Osteoblast (primary cell): ENCODE results near the gene SLC39A1. TPM values are rescaled to one million over a fixed set of nuclear protein-coding genes. Genes with fewer than 3 reads are reported as not detected.
"Not testable (repeated sequence)": the region's sequence is repeated elsewhere in the genome, so short reads cannot be mapped to it uniquely, and the experiment has no call there.

Experiments
- DNase-seq: peaks from one replicate; pipeline ENCODE4 v3.0.0; 2011; ENCODE audit warnings: low spot score, mixed read lengths; ENCODE audit not compliant: insufficient read length; ENCODE audit errors: missing footprints
- H2AFZ ChIP-seq: 2 replicates; pipeline ENCODE4 v1.6.0; 2011; ENCODE audit warnings: mild to moderate bottlenecking, low read length
- H3K27ac ChIP-seq: 2 replicates; pipeline ENCODE4 v1.5.1; 2011; ENCODE audit warnings: mild to moderate bottlenecking, low read depth, low read length, moderate library complexity
- H3K27me3 ChIP-seq: 2 replicates; pipeline ENCODE4 v1.6.0; 2012; ENCODE audit warnings: mild to moderate bottlenecking, control low read depth, inconsistent platforms, low read length, moderate library complexity; ENCODE audit not compliant: insufficient read depth
- H3K36me3 ChIP-seq: 2 replicates; pipeline ENCODE4 v1.5.1; 2011; ENCODE audit warnings: mild to moderate bottlenecking, low read length, control low read depth, moderate library complexity; ENCODE audit not compliant: insufficient read depth
- H3K4me1 ChIP-seq: 2 replicates; pipeline ENCODE4 v1.5.1; 2011; ENCODE audit warnings: mild to moderate bottlenecking, low read length, control low read depth, moderate library complexity; ENCODE audit not compliant: insufficient read depth
- H3K4me2 ChIP-seq: 2 replicates; pipeline ENCODE4 v1.6.0; 2011; ENCODE audit warnings: mild to moderate bottlenecking, low read length; ENCODE audit not compliant: insufficient read depth
- H3K4me3 ChIP-seq: fragments of 200-600 bp; sonication (generic); 3 replicates; pipeline ENCODE4 v1.5.1; 2012; ENCODE audit warnings: mild to moderate bottlenecking, low read length, inconsistent platforms; ENCODE audit not compliant: insufficient read depth
- H3K79me2 ChIP-seq: 2 replicates; pipeline ENCODE4 v1.6.0; 2012; ENCODE audit warnings: mild to moderate bottlenecking, low read length, control low read depth, inconsistent platforms; ENCODE audit not compliant: insufficient read depth
- H3K9me3 ChIP-seq: 2 replicates; pipeline ENCODE4 v1.5.1; 2011; ENCODE audit warnings: low read depth, low read length, control low read depth
- H4K20me1 ChIP-seq: 2 replicates; pipeline ENCODE4 v1.6.0; 2012; ENCODE audit warnings: mild to moderate bottlenecking, low read length, control low read depth; ENCODE audit not compliant: insufficient read depth
- total RNA-seq: library from RNA; depleted of rRNA; stranded (reverse); fragments of >200 nt; gene quantifications from 2 replicates; pipeline ENCODE4 v1.2.3, GENCODE V29; 2012
- TF ChIP-seq, protein P1 (sequence below): IDR thresholded peaks from 2 replicates; pipeline ENCODE4 v1.5.1; 2011; ENCODE audit warnings: mild to moderate bottlenecking, low read depth, low read length, moderate library complexity; ENCODE audit errors: extremely low read depth

The SLC39A1 gene
- total RNA-seq, 1 donor: 96.3 TPM

GRCh38 chr1:154000420-154000819 is 37.1 kb upstream of the SLC39A1 start:
- no peaks in the 10 kb centered on the region for H3K9me3 ChIP-seq
- no peak overlapping the region for H2AFZ ChIP-seq
- no peak overlapping the region for H3K27ac ChIP-seq
- H4K20me1 ChIP-seq: no peaks in the 10 kb centered on the region
- H3K27me3 ChIP-seq: no peaks in the 10 kb centered on the region
- TF ChIP-seq, protein P1, sequence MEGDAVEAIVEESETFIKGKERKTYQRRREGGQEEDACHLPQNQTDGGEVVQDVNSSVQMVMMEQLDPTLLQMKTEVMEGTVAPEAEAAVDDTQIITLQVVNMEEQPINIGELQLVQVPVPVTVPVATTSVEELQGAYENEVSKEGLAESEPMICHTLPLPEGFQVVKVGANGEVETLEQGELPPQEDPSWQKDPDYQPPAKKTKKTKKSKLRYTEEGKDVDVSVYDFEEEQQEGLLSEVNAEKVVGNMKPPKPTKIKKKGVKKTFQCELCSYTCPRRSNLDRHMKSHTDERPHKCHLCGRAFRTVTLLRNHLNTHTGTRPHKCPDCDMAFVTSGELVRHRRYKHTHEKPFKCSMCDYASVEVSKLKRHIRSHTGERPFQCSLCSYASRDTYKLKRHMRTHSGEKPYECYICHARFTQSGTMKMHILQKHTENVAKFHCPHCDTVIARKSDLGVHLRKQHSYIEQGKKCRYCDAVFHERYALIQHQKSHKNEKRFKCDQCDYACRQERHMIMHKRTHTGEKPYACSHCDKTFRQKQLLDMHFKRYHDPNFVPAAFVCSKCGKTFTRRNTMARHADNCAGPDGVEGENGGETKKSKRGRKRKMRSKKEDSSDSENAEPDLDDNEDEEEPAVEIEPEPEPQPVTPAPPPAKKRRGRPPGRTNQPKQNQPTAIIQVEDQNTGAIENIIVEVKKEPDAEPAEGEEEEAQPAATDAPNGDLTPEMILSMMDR: no peak
- DNase-seq: no peak
- H3K79me2 ChIP-seq: no peaks in the 10 kb centered on the region
- peaks cover 5% of the 10 kb centered on the region for H3K4me1 ChIP-seq
- peaks cover 4% of the 10 kb centered on the region for H3K36me3 ChIP-seq
- no peak overlapping the region for H3K4me3 ChIP-seq
- H3K4me2 ChIP-seq: no peak overlapping the region

DNA sequence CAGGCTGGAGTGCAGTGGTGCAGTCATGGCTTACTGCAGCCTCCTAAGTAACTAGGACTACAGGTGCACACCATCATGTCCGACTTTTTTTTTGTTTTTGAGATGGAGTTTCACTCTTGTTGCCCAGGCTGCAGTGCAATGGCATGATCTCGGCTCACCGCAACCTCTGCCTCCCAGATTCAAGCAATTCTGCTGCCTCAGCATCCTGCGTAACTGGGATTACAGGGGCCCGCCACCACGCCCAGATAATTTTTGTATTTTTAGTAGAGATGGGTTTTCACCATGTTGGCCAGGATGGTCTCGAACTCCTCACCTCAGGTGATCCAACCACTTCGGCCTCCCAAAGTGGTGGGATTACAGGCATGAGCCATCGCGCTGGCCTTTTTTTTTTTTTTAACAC is 33.5 kb upstream of the SLC39A1 start:
- not testable (repeated sequence) for H3K4me2 ChIP-seq, H3K79me2 ChIP-seq, DNase-seq, H3K27ac ChIP-seq, H4K20me1 ChIP-seq, H3K4me3 ChIP-seq, H3K9me3 ChIP-seq, H3K27me3 ChIP-seq, H2AFZ ChIP-seq
- H3K4me1 ChIP-seq: peaks cover 14% of the 10 kb centered on the region
- peaks cover 26% of the 10 kb centered on the region for H3K36me3 ChIP-seq

DNA sequence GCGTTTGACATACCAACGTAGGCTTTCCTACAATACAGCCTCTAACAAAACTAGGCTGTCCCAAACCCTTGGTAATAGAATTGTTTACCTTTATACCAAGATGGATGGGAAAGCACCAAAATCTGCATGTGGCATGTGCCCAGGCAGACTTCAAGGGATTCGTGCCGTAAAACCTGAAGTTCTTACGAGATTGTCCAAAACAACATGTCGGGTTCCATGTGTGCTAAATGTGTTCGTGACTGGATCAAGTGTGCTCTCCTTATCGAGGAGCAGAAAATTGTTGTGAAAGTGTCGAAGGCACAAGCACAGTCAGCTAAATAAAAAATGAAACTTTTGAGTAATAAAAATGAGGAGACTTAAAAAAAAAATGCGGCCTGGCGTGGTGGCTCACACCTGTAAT is 32.3 kb upstream of the SLC39A1 start:
- H4K20me1 ChIP-seq: peaks cover 10% of the 10 kb centered on the region

DNA sequence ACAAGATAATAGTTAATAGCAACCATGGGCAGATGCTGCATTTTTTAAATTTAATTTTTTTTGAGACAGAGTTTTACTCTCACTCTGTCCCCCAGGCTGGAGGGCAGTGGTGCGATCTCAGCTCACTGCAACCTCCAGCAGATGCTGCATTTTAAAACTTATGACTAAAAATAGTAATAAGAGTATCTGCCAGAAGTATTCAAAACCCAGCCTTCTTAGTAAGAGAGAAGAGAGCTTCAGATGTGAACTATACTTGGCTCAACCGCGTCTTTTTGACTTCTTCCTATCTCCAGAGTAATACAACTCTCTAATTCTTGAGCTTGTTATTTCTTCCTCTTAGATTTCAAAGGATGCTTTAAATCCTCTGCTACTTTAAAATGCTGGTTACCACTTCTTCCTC is 31.9 kb upstream of the SLC39A1 start:
- H4K20me1 ChIP-seq: peaks cover 10% of the 10 kb centered on the region
- DNase-seq: no peak
- H3K27me3 ChIP-seq: no peaks in the 10 kb centered on the region
- H3K9me3 ChIP-seq: no peaks in the 10 kb centered on the region
- no peak overlapping the region for H2AFZ ChIP-seq
- TF ChIP-seq, protein P1: no peak
- no peak overlapping the region for H3K27ac ChIP-seq
- H3K4me1 ChIP-seq: peaks cover 14% of the 10 kb centered on the region
- no peak overlapping the region for H3K4me2 ChIP-seq
- H3K79me2 ChIP-seq: peaks cover 16% of the 10 kb centered on the region
- H3K4me3 ChIP-seq: no peak overlapping the region
- H3K36me3 ChIP-seq: peaks cover 28% of the 10 kb centered on the region

More for the DNA sequence above, 32.3 kb upstream of the SLC39A1 start:
- Histone ChIP-seq H3K27me3 (no peaks in the 10 kb centered on the region), H3K4me1 (peaks cover 14% of the 10 kb centered on the region), H3K27ac (no peak overlapping the region), H3K4me3 (no peak overlapping the region), H3K79me2 (peaks cover 15% of the 10 kb centered on the region), H2AFZ (no peak overlapping the region), H3K4me2 (no peak overlapping the region), H3K36me3 (peaks cover 28% of the 10 kb centered on the region), H3K9me3 (no peaks in the 10 kb centered on the region)
- TF ChIP-seq, protein P1: no peak
- DNase-seq: no peak

DNA sequence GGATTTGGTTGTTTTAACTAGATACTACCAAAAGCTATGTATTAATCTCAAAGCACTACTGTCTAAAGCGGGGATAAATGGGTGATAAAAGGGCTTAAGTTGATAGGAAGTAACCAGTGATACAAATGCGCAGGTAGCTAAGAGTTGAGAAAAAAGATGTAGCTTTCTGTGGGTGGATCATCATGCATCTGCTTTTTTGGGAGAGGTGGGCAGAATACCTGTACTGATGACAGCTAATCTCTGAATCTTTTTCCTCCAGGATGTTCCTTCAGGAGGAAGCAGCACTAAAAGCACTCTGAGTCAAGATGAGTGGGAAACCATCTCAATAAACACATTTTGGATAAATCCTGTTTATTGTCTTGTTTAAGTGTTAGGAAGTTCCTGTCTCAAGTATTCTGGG is 28.5 kb upstream of the SLC39A1 start:
- Histone ChIP-seq H3K4me3 (peak overlapping the region; percentile 96), H3K4me1 (peaks cover 16% of the 10 kb centered on the region), H2AFZ (no peak overlapping the region), H3K79me2 (peaks cover 16% of the 10 kb centered on the region), H3K27me3 (no peaks in the 10 kb centered on the region), H4K20me1 (peaks cover 10% of the 10 kb centered on the region), H3K36me3 (peaks cover 28% of the 10 kb centered on the region), H3K4me2 (peak overlapping the region; percentile 83), H3K9me3 (no peaks in the 10 kb centered on the region), H3K27ac (peak overlapping the region; percentile 99)
- DNase-seq: no peak
- TF ChIP-seq, protein P1: no peak
